Upper lobe of left lung (tissue), 6 donors: ENCODE results near the gene TREML2. TPM values are rescaled to one million over a fixed set of nuclear protein-coding genes. Genes with fewer than 3 reads are reported as not detected.

Experiments
- ATAC-seq, 2 donors: fragments of 200-7000 bp; cut with Tn5 transposase; one replicate each; pipeline ENCODE4 v1.9.1; 2022; ENCODE audit warnings: mild to moderate bottlenecking in 2 of 2, moderate library complexity in 2 of 2; ENCODE audit not compliant: low FRiP score in 2 of 2
- DNase-seq, 2 donors: peaks; one replicate each; pipeline ENCODE4 v3.0.0-alpha.2; 2019 to 2020
- H3K27ac ChIP-seq, 4 donors: fragments of 200-600 bp; sonication (generic); one replicate each; pipeline ENCODE4 v1.5.1; 2016 to 2019
- H3K27me3 ChIP-seq, 4 donors: fragments of 200-600 bp; sonication (generic); one replicate each; pipeline ENCODE4 v1.5.1; 2017 to 2019
- H3K36me3 ChIP-seq, 4 donors: fragments of 200-600 bp; sonication (generic); one replicate each; pipeline ENCODE4 v1.5.1; 2016 to 2019
- H3K4me1 ChIP-seq, 4 donors: fragments of 200-600 bp; sonication (generic); one replicate each; pipeline ENCODE4 v1.5.1; 2018 to 2019
- H3K4me3 ChIP-seq, 4 donors: fragments of 200-600 bp; sonication (generic); one replicate each; pipeline ENCODE4 v1.5.1; 2017 to 2019; ENCODE audit warnings: mild to moderate bottlenecking in 2 of 4, moderate library complexity in 1 of 4
- H3K9me3 ChIP-seq, 4 donors: fragments of 200-600 bp; sonication (generic); one replicate each; pipeline ENCODE4 v1.5.1; 2018 to 2019
- EP300 ChIP-seq, 4 donors: sonication (generic); formaldehyde crosslinking; IDR thresholded peaks; one replicate each; pipeline ENCODE4 v1.5.1; 2017; ENCODE audit warnings: antibody characterized with exemption in 4 of 4, control low read depth in 2 of 4
- POLR2A ChIP-seq, 4 donors: fragments of 450-650 bp; IDR thresholded peaks; one replicate each; pipeline ENCODE4 v1.5.1; 2016 to 2017; ENCODE audit warnings: antibody characterized with exemption in 4 of 4, mild to moderate bottlenecking in 2 of 4
- POLR2AphosphoS5 ChIP-seq, 2 donors: sonication (generic); formaldehyde crosslinking; IDR thresholded peaks; one replicate each; pipeline ENCODE4 v1.5.1; 2017; ENCODE audit warnings: antibody characterized with exemption in 2 of 2
- WGBS, 2 donors: methylation state at CpG; one replicate each; pipeline ENCODE4 v1.1.5; 2017 to 2018; 5-methylcytosine and 5-hydroxymethylcytosine counted together
- total RNA-seq, 6 donors: library from RNA; depleted of rRNA in 4 of 6; stranded (reverse); fragments of >200 nt in 4 of 6; gene quantifications; one replicate each; pipeline versions ENCODE4 v1.1.0 to v1.2.1, GENCODE V29; 2016 to 2021
- TF ChIP-seq, protein P1 (sequence below), 6 experiments: fragments of 450-650 bp in 4 of 6; fragments of 200-600 bp in 2 of 6; sonication (generic) in 2 of 6; IDR thresholded peaks; one replicate each; pipeline ENCODE4 v1.5.1; 2016 to 2019; ENCODE audit warnings: antibody characterized with exemption in 6 of 6
- donor health status: DM: no; HTN: no; CAD: no; lungs with moderate emphysema.
- donor health status: DM: no; HTN: yes; CAD: no; lungs with severe emphysema.

TREML2 gene
- total RNA-seq, 6 donors from 2014 or later: 0.67 to 2.3 (median 1.5) TPM; not detected in 1

GRCh38 chr6:41209547-41210320 lies 8.8 kb upstream of the TREML2 start:
- H3K9me3 ChIP-seq: peaks cover 0 to 8% (median 4%) of the 10 kb centered on the region in 4 donors
- H3K27ac ChIP-seq: no peak overlapping the region
- no peaks in the 10 kb centered on the region for H3K36me3 ChIP-seq
- TF ChIP-seq EP300 (IDR thresholded peaks at IDR 0.05) (no peak), POLR2AphosphoS5 (IDR thresholded peaks at IDR 0.05) (no peak), POLR2A (IDR thresholded peaks at IDR 0.05) (no peak)
- TF ChIP-seq, protein P1, sequence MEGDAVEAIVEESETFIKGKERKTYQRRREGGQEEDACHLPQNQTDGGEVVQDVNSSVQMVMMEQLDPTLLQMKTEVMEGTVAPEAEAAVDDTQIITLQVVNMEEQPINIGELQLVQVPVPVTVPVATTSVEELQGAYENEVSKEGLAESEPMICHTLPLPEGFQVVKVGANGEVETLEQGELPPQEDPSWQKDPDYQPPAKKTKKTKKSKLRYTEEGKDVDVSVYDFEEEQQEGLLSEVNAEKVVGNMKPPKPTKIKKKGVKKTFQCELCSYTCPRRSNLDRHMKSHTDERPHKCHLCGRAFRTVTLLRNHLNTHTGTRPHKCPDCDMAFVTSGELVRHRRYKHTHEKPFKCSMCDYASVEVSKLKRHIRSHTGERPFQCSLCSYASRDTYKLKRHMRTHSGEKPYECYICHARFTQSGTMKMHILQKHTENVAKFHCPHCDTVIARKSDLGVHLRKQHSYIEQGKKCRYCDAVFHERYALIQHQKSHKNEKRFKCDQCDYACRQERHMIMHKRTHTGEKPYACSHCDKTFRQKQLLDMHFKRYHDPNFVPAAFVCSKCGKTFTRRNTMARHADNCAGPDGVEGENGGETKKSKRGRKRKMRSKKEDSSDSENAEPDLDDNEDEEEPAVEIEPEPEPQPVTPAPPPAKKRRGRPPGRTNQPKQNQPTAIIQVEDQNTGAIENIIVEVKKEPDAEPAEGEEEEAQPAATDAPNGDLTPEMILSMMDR (IDR thresholded peaks at IDR 0.05): no peak
- ATAC-seq (peak; percentile 8 to 69), DNase-seq (no peak)
- no peak overlapping the region for H3K4me3 ChIP-seq
- no peaks in the 10 kb centered on the region for H3K27me3 ChIP-seq
- 85 to 91% methylated on average over 5 of the region's 5 CpGs for WGBS, 2 donors
- H3K4me1 ChIP-seq: no peaks in the 10 kb centered on the region

DNA sequence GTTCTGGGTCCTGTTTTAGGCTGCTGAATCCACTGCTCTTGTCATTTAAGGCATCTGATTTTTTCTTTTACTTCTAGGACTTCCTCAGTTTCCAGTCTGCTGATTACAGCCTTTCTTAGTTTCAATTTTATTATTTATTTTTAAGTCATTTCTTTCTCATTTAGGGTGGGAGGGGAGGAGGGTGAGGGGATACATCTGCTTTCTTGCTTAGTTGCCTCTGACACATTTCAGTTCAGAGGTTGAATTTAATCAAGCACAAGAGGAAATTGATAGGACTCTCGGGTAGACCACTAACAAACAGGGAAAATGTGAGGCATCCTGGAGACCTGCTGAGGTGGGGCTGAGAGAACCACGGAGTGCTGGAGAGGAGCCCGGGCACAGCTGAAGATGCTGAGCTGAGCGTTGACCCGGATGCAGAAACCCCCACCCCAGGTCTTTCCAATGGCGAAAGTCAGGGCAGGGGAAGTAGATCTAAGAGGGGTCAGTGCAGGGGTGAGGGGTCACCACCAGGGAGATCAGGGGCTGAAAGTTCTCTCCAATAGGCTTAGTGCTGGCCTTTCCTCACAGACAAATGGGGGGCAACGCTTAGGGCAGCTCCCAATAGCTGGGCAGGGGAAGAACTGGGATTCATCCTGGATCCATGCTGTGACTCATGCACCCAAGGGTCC lies 7.6 kb upstream of the TREML2 start:
- no peak overlapping the region for H3K27ac ChIP-seq
- DNase-seq: no peak
- WGBS, 2 donors: 81 to 88% methylated on average over 7 of the region's 7 CpGs
- TF ChIP-seq EP300 (IDR thresholded peaks at IDR 0.05) (no peak), POLR2A (IDR thresholded peaks at IDR 0.05) (no peak), POLR2AphosphoS5 (IDR thresholded peaks at IDR 0.05) (no peak)
- TF ChIP-seq, protein P1 (IDR thresholded peaks at IDR 0.05): no peak
- no peaks in the 10 kb centered on the region for H3K27me3 ChIP-seq
- no peak overlapping the region for H3K4me3 ChIP-seq
- no peak for ATAC-seq
- H3K36me3 ChIP-seq: no peaks in the 10 kb centered on the region
- H3K4me1 ChIP-seq: no peaks in the 10 kb centered on the region
- H3K9me3 ChIP-seq: no peaks in the 10 kb centered on the region

- no peaks in the 10 kb centered on the region for H3K27me3 ChIP-seq
- H3K4me3 ChIP-seq: no peak overlapping the region
- H3K9me3 ChIP-seq: no peaks in the 10 kb centered on the region
- DNase-seq: no peak
- H3K36me3 ChIP-seq: no peaks in the 10 kb centered on the region
- H3K4me1 ChIP-seq: peaks cover 0 to 16% (median 6%) of the 10 kb centered on the region in 4 donors
- 76 to 78% methylated on average over 1 of the region's 1 CpG for WGBS, 2 donors
- TF ChIP-seq POLR2A (IDR thresholded peaks at IDR 0.05) (no peak), POLR2AphosphoS5 (IDR thresholded peaks at IDR 0.05) (no peak), EP300 (IDR thresholded peaks at IDR 0.05) (no peak)
- TF ChIP-seq, protein P1 (IDR thresholded peaks at IDR 0.05): no peak
- no peak for ATAC-seq
- no peak overlapping the region for H3K27ac ChIP-seq
These were observed 3.2 kb upstream of the TREML2 start for GRCh38 chr6:41204156-41204555.

DNA sequence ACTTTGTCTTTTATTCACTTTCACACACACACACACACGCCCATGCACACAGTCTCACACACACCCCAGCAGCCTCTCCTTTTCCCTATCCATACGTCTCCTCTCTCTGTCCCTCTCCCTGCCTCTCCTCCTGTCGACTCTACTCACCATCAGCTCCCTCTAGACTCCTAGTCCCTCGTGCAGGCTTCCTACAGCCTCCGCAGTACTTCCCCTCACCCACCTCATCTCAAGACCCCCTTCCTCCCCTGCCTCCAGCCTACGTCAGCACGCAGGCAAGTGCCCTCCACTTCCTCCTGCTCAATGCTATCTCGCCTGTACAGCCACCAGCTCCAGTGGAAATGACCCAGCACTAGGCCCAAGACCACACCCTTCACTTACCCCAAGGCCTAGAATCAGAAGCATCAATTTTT lies 820 bp upstream of the TREML2 start:
- DNase-seq: no peak
- 48 to 54% methylated on average over 8 of the region's 8 CpGs for WGBS, 2 donors
- ATAC-seq: no peak
- H3K27ac ChIP-seq: peak overlapping the region; percentile 81 to 91 (median 85)
- H3K4me3 ChIP-seq: no peak overlapping the region
- no peaks in the 10 kb centered on the region for H3K9me3 ChIP-seq
- H3K27me3 ChIP-seq: no peaks in the 10 kb centered on the region
- H3K4me1 ChIP-seq: peaks cover 0 to 16% (median 6%) of the 10 kb centered on the region in 4 donors
- no peaks in the 10 kb centered on the region for H3K36me3 ChIP-seq
- TF ChIP-seq, protein P1 (IDR thresholded peaks at IDR 0.05): no peak
- TF ChIP-seq EP300 (IDR thresholded peaks at IDR 0.05) (no peak), POLR2AphosphoS5 (IDR thresholded peaks at IDR 0.05) (no peak), POLR2A (IDR thresholded peaks at IDR 0.05) (no peak)
